ENCODE measurements around the gene FANCE. TPM values are rescaled to one million over a fixed set of nuclear protein-coding genes. Genes with fewer than 3 reads are reported as not detected.

Gene FANCE
- total RNA-seq, 4 donors from 2014 or later, result 2.6 to 5.0 (median 3.8) TPM

DNA sequence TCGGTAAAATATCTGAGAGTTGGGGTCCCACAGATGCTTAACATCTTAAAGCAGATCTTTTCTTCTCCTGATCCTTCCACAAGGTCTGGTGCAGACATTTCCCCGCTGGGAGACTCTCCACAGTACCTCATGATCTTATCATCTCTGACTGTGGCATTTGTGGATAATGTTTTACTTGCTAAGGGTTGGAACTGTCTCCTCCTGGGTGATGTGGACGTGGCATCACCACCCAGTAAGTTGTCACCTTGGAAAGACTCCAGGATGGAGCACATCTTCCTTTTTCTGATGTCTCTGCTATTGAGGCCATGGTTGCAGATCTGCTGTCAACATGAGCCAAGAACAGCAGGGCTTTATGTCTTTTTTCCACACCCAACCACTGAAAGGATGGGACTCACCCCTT, 42.0 kb upstream of the FANCE start:
- no peak for ATAC-seq
- H3K9me3 ChIP-seq, result no peaks in the 10 kb centered on the region
- peaks cover 0 to 9% (median 5%) of the 10 kb centered on the region in 3 donors for H3K4me1 ChIP-seq
- peaks cover 0 to 42% of the 10 kb centered on the region in 2 donors for H3K36me3 ChIP-seq
- WGBS, 2 donors (ENCODE audit: low coverage in 1 of 2), result 76 to 100% methylated on average over 2 of the region's 3 CpGs
- no peaks in the 10 kb centered on the region for H3K27me3 ChIP-seq
- H3K4me3 ChIP-seq, result no peak overlapping the region
- no peak for TF ChIP-seq EP300 (IDR thresholded peaks at IDR 0.05)
- TF ChIP-seq POLR2AphosphoS5 (IDR thresholded peaks at IDR 0.05), result no peak
- TF ChIP-seq, protein P1, sequence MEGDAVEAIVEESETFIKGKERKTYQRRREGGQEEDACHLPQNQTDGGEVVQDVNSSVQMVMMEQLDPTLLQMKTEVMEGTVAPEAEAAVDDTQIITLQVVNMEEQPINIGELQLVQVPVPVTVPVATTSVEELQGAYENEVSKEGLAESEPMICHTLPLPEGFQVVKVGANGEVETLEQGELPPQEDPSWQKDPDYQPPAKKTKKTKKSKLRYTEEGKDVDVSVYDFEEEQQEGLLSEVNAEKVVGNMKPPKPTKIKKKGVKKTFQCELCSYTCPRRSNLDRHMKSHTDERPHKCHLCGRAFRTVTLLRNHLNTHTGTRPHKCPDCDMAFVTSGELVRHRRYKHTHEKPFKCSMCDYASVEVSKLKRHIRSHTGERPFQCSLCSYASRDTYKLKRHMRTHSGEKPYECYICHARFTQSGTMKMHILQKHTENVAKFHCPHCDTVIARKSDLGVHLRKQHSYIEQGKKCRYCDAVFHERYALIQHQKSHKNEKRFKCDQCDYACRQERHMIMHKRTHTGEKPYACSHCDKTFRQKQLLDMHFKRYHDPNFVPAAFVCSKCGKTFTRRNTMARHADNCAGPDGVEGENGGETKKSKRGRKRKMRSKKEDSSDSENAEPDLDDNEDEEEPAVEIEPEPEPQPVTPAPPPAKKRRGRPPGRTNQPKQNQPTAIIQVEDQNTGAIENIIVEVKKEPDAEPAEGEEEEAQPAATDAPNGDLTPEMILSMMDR (IDR thresholded peaks at IDR 0.05), result no peak
- TF ChIP-seq POLR2A (IDR thresholded peaks at IDR 0.05), result no peak
- H3K27ac ChIP-seq, result no peak overlapping the region

DNA sequence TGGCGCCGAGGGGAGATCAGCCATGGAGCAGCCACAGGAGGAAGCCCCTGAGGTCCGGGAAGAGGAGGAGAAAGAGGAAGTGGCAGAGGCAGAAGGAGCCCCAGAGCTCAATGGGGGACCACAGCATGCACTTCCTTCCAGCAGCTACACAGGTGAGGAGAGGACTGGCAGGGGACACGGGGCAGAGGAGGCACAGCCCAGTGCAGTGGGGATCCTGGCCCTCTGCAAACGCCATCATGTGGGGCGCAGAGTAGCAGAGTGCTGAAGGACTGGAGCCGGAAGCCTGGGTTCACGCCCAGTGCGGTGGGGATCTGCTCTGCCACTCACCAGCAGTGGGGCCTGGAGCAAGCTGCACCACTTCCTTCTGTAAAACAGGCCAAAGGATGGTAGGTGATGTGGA, 41.1 kb upstream of the FANCE start:
- 72% methylated on average over 3 to 4 of the region's 9 CpGs for WGBS, 2 donors (ENCODE audit: low coverage in 1 of 2)
- no peak for ATAC-seq
- H3K27me3 ChIP-seq, result no peaks in the 10 kb centered on the region
- no peak for TF ChIP-seq POLR2AphosphoS5 (IDR thresholded peaks at IDR 0.05)
- TF ChIP-seq, protein P1 (IDR thresholded peaks at IDR 0.05), result no peak
- no peaks in the 10 kb centered on the region for H3K9me3 ChIP-seq
- no peak overlapping the region for H3K4me3 ChIP-seq
- no peak overlapping the region for H3K27ac ChIP-seq
- peaks cover 0 to 13% (median 5%) of the 10 kb centered on the region in 3 donors for H3K4me1 ChIP-seq
- H3K36me3 ChIP-seq, result peaks cover 0 to 42% of the 10 kb centered on the region in 2 donors

DNA sequence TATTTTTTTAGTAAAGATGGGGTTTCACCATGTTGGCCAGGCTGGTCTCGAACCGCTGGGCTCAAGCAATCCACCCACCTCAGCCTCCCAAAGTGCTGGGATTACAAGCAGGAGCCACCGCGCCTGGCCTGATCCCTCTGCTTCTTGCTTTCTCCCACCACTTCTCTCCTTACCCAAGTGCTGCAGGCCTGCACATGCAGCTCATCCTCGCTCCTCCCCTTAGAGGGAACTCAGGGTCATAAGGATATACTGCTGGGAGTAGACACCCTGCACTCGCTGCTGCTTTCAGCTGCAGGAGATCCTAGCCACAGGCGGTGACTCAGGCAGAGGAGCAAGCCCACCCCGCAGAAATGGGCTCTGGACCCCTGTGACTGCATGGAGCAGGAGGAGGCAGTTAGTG, 40.0 kb upstream of the FANCE start:
- Histone ChIP-seq H3K27me3 (no peaks in the 10 kb centered on the region), H3K27ac (no peak overlapping the region), H3K9me3 (no peaks in the 10 kb centered on the region), H3K36me3 (peaks cover 0 to 51% of the 10 kb centered on the region in 2 donors), H3K4me1 (peaks cover 0 to 13% (median 5%) of the 10 kb centered on the region in 3 donors), H3K4me3 (no peak overlapping the region)
- 86 to 100% methylated on average over 1 to 5 of the region's 8 CpGs for WGBS, 2 donors (ENCODE audit: low coverage in 1 of 2)
- ATAC-seq, result no peak
- TF ChIP-seq, protein P1 (IDR thresholded peaks at IDR 0.05), result no peak
- TF ChIP-seq POLR2A (IDR thresholded peaks at IDR 0.05) (no peak), POLR2AphosphoS5 (IDR thresholded peaks at IDR 0.05) (no peak), EP300 (IDR thresholded peaks at IDR 0.05) (no peak)

DNA sequence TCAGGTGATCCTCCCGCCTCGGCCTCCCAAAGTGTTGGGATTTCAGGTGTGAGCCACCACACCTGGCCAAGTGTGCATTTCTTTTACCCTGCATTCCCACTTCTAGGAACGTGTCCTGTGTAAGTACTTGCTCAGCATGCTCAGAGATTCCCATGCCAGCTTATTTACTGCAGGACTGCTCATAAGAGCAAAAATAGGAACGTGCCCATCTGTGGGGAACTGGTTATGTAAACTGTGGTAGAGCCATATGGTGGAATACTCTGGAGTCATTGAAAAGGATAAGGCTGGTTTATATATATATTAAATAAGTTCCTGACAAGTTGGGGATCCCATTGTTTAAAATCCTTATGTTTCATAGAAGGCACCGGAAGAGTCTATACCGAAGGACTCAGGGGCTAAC, 38.2 kb upstream of the FANCE start:
- 67 to 78% methylated on average over 1 to 3 of the region's 6 CpGs for WGBS, 2 donors (ENCODE audit: low coverage in 1 of 2)
- no peak for TF ChIP-seq EP300 (IDR thresholded peaks at IDR 0.05)
- no peak for TF ChIP-seq POLR2AphosphoS5 (IDR thresholded peaks at IDR 0.05)
- TF ChIP-seq POLR2A (IDR thresholded peaks at IDR 0.05), result no peak
- TF ChIP-seq, protein P1 (IDR thresholded peaks at IDR 0.05), result no peak
- no peaks in the 10 kb centered on the region for H3K9me3 ChIP-seq
- H3K4me1 ChIP-seq, result peaks cover 0 to 13% (median 5%) of the 10 kb centered on the region in 3 donors
- H3K27ac ChIP-seq, result no peak overlapping the region
- no peak overlapping the region for H3K4me3 ChIP-seq
- H3K36me3 ChIP-seq, result peaks cover 0 to 69% of the 10 kb centered on the region in 2 donors
- ATAC-seq, result no peak
- no peaks in the 10 kb centered on the region for H3K27me3 ChIP-seq

DNA sequence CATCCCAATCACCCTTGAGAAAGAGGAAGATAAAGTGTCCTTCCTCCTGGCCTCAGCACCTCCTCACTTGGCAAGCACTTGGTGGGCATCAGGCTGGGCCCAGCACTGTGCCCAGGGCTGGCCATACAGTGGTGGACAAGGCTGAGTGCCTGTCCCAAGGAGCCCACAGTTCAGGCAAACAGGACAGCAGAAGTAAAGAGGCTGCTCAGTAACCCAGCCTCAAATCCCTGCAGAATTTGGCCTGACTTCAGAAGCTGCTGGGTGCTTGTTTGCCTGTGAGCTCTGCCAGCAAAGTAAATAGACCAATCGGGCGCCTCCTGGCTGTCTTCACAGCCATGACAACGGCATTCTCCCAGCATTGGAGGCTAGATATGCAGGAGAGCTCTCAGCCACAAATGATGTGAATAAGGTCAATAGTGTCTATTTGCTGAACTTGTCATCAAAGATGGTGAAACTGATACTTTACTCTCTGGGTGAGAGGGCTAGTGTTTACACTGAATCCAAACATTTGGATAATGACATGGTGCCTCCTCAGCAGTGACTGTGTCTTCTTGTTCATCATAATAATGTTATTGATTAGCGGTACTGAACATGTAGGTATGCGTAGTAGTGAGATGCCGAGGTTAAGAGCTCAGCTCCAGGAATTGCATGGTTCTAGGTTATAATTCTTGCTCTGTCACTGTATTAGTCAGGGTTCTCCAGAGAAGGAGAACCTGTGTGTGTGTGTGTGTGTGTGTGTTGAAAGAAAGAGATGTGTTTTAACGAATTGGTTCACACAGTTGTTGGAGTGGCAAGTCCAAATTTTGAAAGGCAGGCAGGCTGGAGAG, 36.9 kb upstream of the FANCE start:
- H3K4me3 ChIP-seq, result no peak overlapping the region
- H3K4me1 ChIP-seq, result peaks cover 0 to 13% (median 5%) of the 10 kb centered on the region in 3 donors
- H3K9me3 ChIP-seq, result no peaks in the 10 kb centered on the region
- 49 to 61% methylated on average over 4 to 6 of the region's 7 CpGs for WGBS, 2 donors (ENCODE audit: low coverage in 1 of 2)
- peak; percentile 87 for ATAC-seq
- TF ChIP-seq EP300 (IDR thresholded peaks at IDR 0.05), result no peak
- TF ChIP-seq, protein P1 (IDR thresholded peaks at IDR 0.05), result peak in 3 of 4 experiments; percentile 58 to 75 (median 73)
- TF ChIP-seq POLR2AphosphoS5 (IDR thresholded peaks at IDR 0.05), result peak; percentile 43
- no peak for TF ChIP-seq POLR2A (IDR thresholded peaks at IDR 0.05)
- H3K27me3 ChIP-seq, result no peaks in the 10 kb centered on the region
- peaks cover 0 to 77% of the 10 kb centered on the region in 2 donors for H3K36me3 ChIP-seq
- peak overlapping the region in 2 of 4 donors; percentile 21 to 27 for H3K27ac ChIP-seq

Data from gastroesophageal sphincter (tissue), 4 donors.